Stimulated activated CD8-positive, alpha-beta memory T cell treated with anti-CD3 and anti-CD28 coated beads, Interleukin-4, amount 100 ng/mL, for 1 hour (primary cell): ENCODE data around the gene NCKAP5.
"Not testable (repeated sequence)": the region's sequence is repeated elsewhere in the genome, so short reads cannot be mapped to it uniquely, and the experiment has no call there.

Experiments used
- DNase-seq, 2 donors: peaks; one replicate each; pipeline ENCODE4 v3.0.0-alpha.2; 2020; ENCODE audit warnings: low read depth in 2 of 2, low spot score in 1 of 2

NCKAP5 gene

DNA sequence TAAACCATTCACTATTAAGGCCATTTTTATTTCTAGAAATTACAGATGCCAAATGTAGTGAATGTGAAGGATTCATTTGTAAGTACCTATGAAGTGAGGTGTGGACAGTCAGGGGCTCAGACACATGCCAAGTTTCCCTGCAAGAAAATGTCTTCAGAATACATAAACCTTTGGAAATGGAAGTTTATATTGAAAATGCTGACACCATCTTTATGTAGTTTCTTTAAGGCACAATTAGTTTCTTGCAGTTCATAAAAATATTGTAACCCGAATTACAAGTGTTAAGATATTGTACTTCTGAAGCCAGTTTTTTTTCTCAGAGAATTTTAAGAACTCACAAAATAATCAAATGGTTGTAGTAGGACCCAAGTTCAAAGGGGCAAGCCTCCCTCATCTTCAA is 832.2 kb downstream of the NCKAP5 start:
- DNase-seq: no peak

DNA sequence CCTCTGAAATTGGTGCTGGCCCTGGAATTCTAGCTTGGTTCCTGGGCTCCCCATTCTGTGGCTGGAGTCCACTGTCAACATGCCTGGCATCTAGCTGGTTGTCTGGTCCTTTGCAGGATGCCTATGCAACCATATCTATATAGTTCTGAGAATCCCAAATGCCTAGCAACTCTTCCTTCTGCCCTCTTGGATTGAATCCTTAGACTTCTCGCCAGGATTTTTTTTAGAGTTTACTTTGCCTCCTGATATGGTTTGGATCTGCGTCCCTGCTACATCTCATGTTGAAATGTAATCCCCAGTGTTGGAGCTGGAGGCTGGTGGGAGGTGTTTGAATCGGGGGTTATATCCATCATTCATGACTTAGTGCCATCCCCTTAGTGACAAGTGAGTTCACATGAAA is 833.3 kb downstream of the NCKAP5 start:
- DNase-seq: no peak

GRCh38 chr2:132733094-132733493 is 835.2 kb downstream of the NCKAP5 start:
- DNase-seq: no peak

DNA sequence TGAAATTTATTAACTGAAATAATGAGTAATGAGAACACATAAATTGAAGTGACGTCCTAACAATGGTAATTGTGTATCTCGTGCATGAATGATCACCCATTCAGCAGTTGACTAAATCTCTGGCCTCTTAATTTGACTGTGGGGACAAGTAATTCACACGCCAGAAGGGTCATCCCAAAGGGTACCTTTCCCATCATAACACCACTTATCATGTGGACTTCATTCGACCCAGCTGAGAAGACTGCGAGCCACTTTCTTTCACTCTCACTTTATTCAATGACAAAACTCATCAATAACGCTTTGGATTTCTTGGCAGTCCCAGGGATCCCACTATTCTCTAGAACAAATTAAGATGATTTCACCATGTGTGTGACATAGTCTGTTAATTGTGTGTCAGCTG is 835.6 kb downstream of the NCKAP5 start:
- DNase-seq: no peak

GRCh38 chr2:132731441-132731840 is 836.8 kb downstream of the NCKAP5 start:
- DNase-seq: no peak

- DNase-seq: no peak
Measured at GRCh38 chr2:132730611-132731010, 837.7 kb downstream of the NCKAP5 start.

DNA sequence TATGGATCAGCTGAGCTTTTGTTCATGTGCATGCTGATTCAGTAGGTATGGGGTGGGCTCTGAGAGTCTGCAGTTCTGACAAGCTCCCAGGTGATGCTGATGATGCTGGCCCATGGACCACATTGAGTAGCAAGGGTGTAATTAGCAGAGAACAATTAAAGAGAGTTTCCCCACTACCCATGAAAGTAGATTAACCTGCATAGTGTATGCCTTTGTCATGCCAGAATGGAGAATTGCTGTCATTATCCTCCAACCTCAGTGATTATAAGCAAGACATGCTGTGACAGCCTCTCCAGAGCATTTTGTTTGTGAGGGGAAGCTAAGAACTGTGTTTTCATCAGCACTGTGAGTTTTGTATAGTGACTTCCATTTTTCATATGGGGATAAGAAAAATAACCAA is 838.7 kb downstream of the NCKAP5 start:
- no peak for DNase-seq

DNA sequence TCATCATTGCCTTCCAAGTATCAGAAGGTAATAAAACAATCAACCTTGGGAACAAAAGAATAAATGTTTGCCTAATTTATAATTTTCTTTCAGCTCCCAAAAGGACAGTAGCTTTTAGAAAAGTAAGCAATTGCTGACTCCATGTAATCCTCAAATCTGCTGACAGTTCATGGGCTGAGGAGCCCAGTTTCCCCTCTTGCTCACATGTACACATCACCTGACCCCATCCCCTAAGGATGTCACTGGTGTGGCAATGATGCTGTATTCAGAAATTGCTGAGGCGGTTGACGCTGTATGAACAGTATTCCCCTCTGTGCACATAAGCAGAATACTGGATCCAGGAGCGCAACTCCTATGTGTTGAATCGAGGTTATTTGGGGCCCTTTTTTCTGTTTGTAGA is 842.1 kb downstream of the NCKAP5 start:
- no peak for DNase-seq

GRCh38 chr2:132725748-132726147 is 842.5 kb downstream of the NCKAP5 start:
- DNase-seq: no peak

- no peak for DNase-seq
Measured at GRCh38 chr2:132725148-132725547, 843.1 kb downstream of the NCKAP5 start.

DNA sequence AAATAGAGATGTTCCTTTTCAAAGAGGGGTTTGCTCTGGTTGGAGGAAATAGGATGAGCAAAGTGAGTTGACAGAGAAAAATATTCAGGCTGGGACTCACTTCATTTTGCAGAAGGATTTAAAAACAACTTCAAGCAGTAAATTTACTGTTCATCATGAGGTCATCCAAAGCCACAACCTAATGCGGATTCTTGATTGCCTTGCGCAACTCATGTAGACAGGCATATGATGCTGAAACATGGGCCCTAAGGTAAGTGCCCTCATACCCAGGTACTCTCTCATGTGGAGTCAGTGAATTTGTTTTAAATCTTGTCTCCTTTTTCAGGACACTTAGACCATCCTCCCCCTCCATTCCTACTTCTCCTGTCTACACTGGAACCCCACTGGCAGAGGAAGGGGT is 846.3 kb downstream of the NCKAP5 start:
- no peak for DNase-seq

DNA sequence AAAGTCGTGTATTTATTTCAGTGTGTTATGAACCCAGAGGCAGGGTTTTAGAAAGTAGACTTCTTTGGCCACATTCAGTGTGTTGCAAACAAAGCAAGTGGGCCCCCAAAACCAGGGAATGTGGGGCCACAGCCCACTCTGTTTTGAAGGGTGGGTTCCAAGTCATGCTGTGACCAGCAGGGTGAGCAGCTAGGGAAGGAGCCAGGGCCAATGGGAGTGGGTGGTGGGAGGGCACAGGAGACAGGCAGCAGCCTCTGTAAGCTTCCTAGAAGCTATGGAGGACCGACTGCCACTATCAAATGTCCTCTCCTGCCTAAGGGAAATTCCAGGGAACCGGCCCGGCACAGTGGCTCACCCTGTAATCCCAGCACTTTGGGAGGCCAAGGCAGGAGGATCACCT is 847.9 kb downstream of the NCKAP5 start:
- DNase-seq: no peak

- no peak for DNase-seq
Measured at GRCh38 chr2:132719480-132719879, 848.8 kb downstream of the NCKAP5 start.

DNA sequence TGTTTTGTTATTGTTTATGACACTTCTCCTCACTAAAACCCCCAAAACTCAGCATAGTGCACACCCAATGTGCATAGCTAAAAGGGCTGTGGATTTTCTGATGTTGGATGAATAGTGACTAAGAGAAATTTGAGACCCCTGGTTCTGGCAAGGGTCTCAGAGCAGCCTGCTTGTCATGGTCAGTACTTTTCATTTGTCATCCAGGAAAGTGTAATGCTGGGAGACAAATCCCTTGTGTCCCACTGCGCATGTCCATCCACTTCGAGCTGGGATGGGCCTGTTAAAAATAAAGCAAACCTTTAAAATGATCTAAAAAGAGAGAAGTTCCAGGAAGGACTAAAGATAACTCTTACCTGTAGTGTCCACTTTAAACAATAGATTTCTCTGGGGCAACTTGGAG is 851.3 kb downstream of the NCKAP5 start:
- DNase-seq: no peak

- DNase-seq: no peak
Measured at GRCh38 chr2:132715386-132716351, 852.6 kb downstream of the NCKAP5 start.

GRCh38 chr2:132703396-132703795 is 864.9 kb downstream of the NCKAP5 start:
- DNase-seq: no peak

DNA sequence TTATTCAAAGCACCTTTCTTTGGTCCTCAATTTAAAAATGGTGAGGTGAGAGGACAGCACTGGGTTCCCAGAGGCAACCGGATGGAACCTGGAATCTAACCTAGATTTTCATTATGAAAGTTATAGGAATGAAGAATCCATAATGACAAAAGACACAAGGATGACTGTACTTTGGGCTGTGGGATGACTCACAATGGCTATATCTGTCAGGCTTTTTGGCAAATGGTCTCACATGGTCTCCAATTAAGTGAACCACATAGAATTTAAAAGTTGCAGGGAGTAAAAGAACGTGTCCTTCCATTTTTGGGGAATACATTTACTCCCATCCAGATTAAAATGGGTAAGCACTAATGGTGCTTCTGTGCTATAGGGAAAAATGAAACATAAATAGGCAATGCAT is 866.5 kb downstream of the NCKAP5 start:
- no peak for DNase-seq

- not testable (repeated sequence) for DNase-seq
Measured at GRCh38 chr2:132699802-132700201, 868.5 kb downstream of the NCKAP5 start.

- not testable (repeated sequence) for DNase-seq
Measured at GRCh38 chr2:132698347-132698746, 869.9 kb downstream of the NCKAP5 start.

GRCh38 chr2:132697556-132698205 is 870.6 kb downstream of the NCKAP5 start:
- no peak for DNase-seq

GRCh38 chr2:132692816-132693215 is 875.4 kb downstream of the NCKAP5 start:
- DNase-seq: no peak

- DNase-seq: no peak
Measured at GRCh38 chr2:132691556-132691955, 876.7 kb downstream of the NCKAP5 start.
